Adrenal gland (tissue), 5 donors: ENCODE data around the gene LRCH1.

Experiments
- CTCF ChIP-seq, 6 experiments: fragments of 450-650 bp in 4 of 6; fragments of 200-600 bp in 2 of 6; sonication (generic) in 1 of 6; IDR thresholded peaks; 1 replicate in 5 of 6; 2 replicates in 1 of 6; pipeline versions ENCODE4 v1.5.1 to v1.8.0; 2016 to 2021; ENCODE audit warnings: antibody characterized with exemption in 6 of 6, mild to moderate bottlenecking in 2 of 6, moderate library complexity in 1 of 6
- POLR2A ChIP-seq, 2 donors: fragments of 450-650 bp; IDR thresholded peaks; one replicate each; pipeline ENCODE4 v1.6.1; 2017; ENCODE audit warnings: antibody characterized with exemption in 2 of 2, mild to moderate bottlenecking in 2 of 2, moderate library complexity in 1 of 2
- donor health status: DM: no; HTN: no; CAD: no.

- TF ChIP-seq CTCF (IDR thresholded peaks at IDR 0.05) (no peak), POLR2A (IDR thresholded peaks at IDR 0.05) (no peak)
Observed at GRCh38 chr13:46550822-46551221, 2.1 kb upstream of the LRCH1 start.
